HG03521 (cell line): ENCODE data around the gene ICAM5.
"Not testable (repeated sequence)": the region's sequence is repeated elsewhere in the genome, so short reads cannot be mapped to it uniquely, and the experiment has no call there.

ENCODE experiments used
- ATAC-seq: cut with Tn5 transposase; IDR thresholded peaks from one replicate; pipeline ENCODE4 v1.9.1; 2021; ENCODE audit warnings: mild to moderate bottlenecking, moderate library complexity; ENCODE audit not compliant: unreplicated experiment

The ICAM5 gene

GRCh38 chr19:10270180-10270615 is 19.6 kb upstream of the ICAM5 start:
- ATAC-seq, result peak; percentile 34

- peak; percentile 46 for ATAC-seq
Observed at GRCh38 chr19:10270616-10271394, 18.9 kb upstream of the ICAM5 start, which contains the start of gene ICAM1. Gene ICAM1, plus strand, starts transcription at chr19:10271120. Its CDS starts 40 bp downstream, at chr19:10271160.

GRCh38 chr19:10271543-10272086 is 18.1 kb upstream of the ICAM5 start:
- no peak for ATAC-seq

GRCh38 chr19:10274589-10274988 is 15.2 kb upstream of the ICAM5 start:
- no peak for ATAC-seq

- no peak for ATAC-seq
Observed at GRCh38 chr19:10277795-10278589, 11.8 kb upstream of the ICAM5 start.

GRCh38 chr19:10278935-10279334 is 10.8 kb upstream of the ICAM5 start:
- no peak for ATAC-seq

GRCh38 chr19:10279737-10280442 is 9.9 kb upstream of the ICAM5 start:
- ATAC-seq, result no peak

- ATAC-seq, result not testable (repeated sequence)
Observed at GRCh38 chr19:10282043-10282442, 7.7 kb upstream of the ICAM5 start.

- no peak for ATAC-seq
Observed at GRCh38 chr19:10283301-10284064, 6.3 kb upstream of the ICAM5 start.

- ATAC-seq, result no peak
Observed at GRCh38 chr19:10284065-10284959, 5.4 kb upstream of the ICAM5 start.

- no peak for ATAC-seq
Observed at GRCh38 chr19:10284960-10285278, 4.8 kb upstream of the ICAM5 start.

- ATAC-seq, result no peak
Observed at GRCh38 chr19:10285393-10285792, 4.4 kb upstream of the ICAM5 start.

GRCh38 chr19:10286803-10287737 is 2.7 kb upstream of the ICAM5 start, which contains the start of gene ICAM4:
Gene ICAM4, plus strand, starts transcription at chr19:10286955. Its CDS starts 58 bp downstream, at chr19:10287013.
- no peak for ATAC-seq

GRCh38 chr19:10288662-10289166 is 1.0 kb upstream of the ICAM5 start:
- ATAC-seq, result no peak

GRCh38 chr19:10289167-10289835 is 451 bp upstream of the ICAM5 start:
- ATAC-seq, result no peak

GRCh38 chr19:10290357-10290875 is 664 bp downstream of the ICAM5 start:
- ATAC-seq, result no peak

GRCh38 chr19:10290876-10291553 is 1.3 kb downstream of the ICAM5 start:
- ATAC-seq, result no peak
